ENCODE measurements around the gene NHSL2. TPM values are rescaled to one million over a fixed set of nuclear protein-coding genes. Genes with fewer than 3 reads are reported as not detected.

The NHSL2 gene
- total RNA-seq, 1 experiment from 2014 or later = 0.36 TPM

DNA sequence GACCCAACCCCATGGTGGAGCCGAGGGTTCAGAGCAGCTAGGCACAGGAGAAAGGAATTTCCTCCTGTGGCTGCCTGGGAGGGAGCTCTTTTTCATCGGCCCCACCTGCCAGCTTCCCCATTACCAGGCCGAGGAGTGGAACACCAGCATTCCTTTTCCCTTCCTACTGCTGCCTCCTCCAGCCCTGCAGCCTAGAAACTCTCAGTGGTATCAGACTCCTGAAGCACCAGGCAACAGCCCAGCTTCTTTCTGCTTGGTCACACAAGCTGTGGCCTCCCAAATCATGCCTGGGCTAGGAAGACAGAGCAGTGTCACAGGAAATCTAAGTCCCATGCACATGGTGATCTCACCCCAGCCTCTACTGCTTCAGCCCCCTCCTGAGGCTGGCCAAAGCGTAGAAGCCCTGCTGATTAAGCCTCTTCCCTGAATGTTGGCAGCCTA is 191.0 kb downstream of the NHSL2 start:
- intact Hi-C loops (cut with micrococcal nuclease; ENCODE audit: unreplicated experiment) = no loop called here
- no peaks in the 10 kb centered on the region for H3K4me1 ChIP-seq (ENCODE audit: control insufficient read depth, insufficient read depth, low read length)

DNA sequence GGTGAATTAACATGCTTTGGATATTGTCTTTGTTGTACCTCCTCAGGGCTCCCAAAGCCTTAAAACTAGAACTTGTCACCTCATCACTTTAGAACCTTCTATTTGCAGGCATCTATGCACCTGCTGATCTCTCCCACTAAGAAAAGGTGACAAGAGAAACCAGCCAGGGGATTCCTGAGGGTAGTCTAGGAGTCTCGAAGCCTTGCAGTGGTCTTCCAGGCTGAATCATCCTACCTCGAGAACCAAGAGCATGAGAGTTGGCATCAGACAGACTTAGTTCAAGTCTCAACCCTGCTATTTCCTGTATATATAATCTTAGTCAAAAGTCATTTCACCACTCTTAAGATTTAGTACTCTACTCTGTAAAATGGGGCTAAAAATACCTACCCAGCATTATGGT is 191.5 kb downstream of the NHSL2 start:
- TF ChIP-seq TCF7L2 (IDR thresholded peaks at IDR 0.05; ENCODE audit: low read depth, low read length) = no peak
- TF ChIP-seq POLR2AphosphoS5 (IDR thresholded peaks at IDR 0.05; ENCODE audit: low read depth, low read length) = no peak
- TF ChIP-seq SIN3A (IDR thresholded peaks at IDR 0.05; ENCODE audit: borderline replicate concordance, insufficient read depth, low read depth, low read length) = no peak
- TF ChIP-seq, protein P1, sequence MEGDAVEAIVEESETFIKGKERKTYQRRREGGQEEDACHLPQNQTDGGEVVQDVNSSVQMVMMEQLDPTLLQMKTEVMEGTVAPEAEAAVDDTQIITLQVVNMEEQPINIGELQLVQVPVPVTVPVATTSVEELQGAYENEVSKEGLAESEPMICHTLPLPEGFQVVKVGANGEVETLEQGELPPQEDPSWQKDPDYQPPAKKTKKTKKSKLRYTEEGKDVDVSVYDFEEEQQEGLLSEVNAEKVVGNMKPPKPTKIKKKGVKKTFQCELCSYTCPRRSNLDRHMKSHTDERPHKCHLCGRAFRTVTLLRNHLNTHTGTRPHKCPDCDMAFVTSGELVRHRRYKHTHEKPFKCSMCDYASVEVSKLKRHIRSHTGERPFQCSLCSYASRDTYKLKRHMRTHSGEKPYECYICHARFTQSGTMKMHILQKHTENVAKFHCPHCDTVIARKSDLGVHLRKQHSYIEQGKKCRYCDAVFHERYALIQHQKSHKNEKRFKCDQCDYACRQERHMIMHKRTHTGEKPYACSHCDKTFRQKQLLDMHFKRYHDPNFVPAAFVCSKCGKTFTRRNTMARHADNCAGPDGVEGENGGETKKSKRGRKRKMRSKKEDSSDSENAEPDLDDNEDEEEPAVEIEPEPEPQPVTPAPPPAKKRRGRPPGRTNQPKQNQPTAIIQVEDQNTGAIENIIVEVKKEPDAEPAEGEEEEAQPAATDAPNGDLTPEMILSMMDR (IDR thresholded peaks at IDR 0.05) = no peak
- TF ChIP-seq, protein P2, sequence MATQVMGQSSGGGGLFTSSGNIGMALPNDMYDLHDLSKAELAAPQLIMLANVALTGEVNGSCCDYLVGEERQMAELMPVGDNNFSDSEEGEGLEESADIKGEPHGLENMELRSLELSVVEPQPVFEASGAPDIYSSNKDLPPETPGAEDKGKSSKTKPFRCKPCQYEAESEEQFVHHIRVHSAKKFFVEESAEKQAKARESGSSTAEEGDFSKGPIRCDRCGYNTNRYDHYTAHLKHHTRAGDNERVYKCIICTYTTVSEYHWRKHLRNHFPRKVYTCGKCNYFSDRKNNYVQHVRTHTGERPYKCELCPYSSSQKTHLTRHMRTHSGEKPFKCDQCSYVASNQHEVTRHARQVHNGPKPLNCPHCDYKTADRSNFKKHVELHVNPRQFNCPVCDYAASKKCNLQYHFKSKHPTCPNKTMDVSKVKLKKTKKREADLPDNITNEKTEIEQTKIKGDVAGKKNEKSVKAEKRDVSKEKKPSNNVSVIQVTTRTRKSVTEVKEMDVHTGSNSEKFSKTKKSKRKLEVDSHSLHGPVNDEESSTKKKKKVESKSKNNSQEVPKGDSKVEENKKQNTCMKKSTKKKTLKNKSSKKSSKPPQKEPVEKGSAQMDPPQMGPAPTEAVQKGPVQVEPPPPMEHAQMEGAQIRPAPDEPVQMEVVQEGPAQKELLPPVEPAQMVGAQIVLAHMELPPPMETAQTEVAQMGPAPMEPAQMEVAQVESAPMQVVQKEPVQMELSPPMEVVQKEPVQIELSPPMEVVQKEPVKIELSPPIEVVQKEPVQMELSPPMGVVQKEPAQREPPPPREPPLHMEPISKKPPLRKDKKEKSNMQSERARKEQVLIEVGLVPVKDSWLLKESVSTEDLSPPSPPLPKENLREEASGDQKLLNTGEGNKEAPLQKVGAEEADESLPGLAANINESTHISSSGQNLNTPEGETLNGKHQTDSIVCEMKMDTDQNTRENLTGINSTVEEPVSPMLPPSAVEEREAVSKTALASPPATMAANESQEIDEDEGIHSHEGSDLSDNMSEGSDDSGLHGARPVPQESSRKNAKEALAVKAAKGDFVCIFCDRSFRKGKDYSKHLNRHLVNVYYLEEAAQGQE (IDR thresholded peaks at IDR 0.05; ENCODE audit: insufficient read depth in 1 of 2, low read depth in 2 of 2, low read length in 1 of 2) = no peak
- in situ Hi-C loops (cut with HindIII; ENCODE audit: low pct_unique_long_range_greater_than_20kb, low sequenced_read_pairs) = no loop called here
- H3K4me1 ChIP-seq (ENCODE audit: control insufficient read depth, insufficient read depth, low read length) = no peaks in the 10 kb centered on the region
- H3K4me3 ChIP-seq (ENCODE audit: low read depth in 2 of 2, low read length in 2 of 2) = no peak overlapping the region
- no peaks in the 10 kb centered on the region for H3K36me3 ChIP-seq (ENCODE audit: control insufficient read depth, insufficient read depth, low read length)
- ChIA-PET CTCF (no interaction called here), POLR2A (no interaction called here)
- H3K9me3 ChIP-seq (ENCODE audit: control insufficient read depth, insufficient read depth, low read depth, low read length) = no peaks in the 10 kb centered on the region
- no TSS peak for BruUV-seq (replicated peaks)
- H3K27ac ChIP-seq (ENCODE audit: low read length) = no peak overlapping the region
- H3K27me3 ChIP-seq (ENCODE audit: control insufficient read depth, insufficient read depth, low read length) = no peaks in the 10 kb centered on the region
- intact Hi-C loops (cut with micrococcal nuclease; ENCODE audit: unreplicated experiment) = no loop called here
- ATAC-seq (no peak), DNase-seq (ENCODE audit: low read depth, low spot score) (no peak)

More for the DNA sequence above, 191.0 kb downstream of the NHSL2 start:
- Histone ChIP-seq H3K9me3 (ENCODE audit: control insufficient read depth, insufficient read depth, low read depth, low read length) (no peaks in the 10 kb centered on the region), H3K4me3 (ENCODE audit: low read depth in 2 of 2, low read length in 2 of 2) (no peak overlapping the region), H3K27ac (ENCODE audit: low read length) (no peak overlapping the region), H3K36me3 (ENCODE audit: control insufficient read depth, insufficient read depth, low read length) (no peaks in the 10 kb centered on the region), H3K27me3 (ENCODE audit: control insufficient read depth, insufficient read depth, low read length) (no peaks in the 10 kb centered on the region)
- no peak for DNase-seq (ENCODE audit: low read depth, low spot score)
- in situ Hi-C loops (cut with HindIII; ENCODE audit: low pct_unique_long_range_greater_than_20kb, low sequenced_read_pairs) = no loop called here
- no peak for ATAC-seq
- BruUV-seq (replicated peaks) = no TSS peak
- TF ChIP-seq, protein P2 (IDR thresholded peaks at IDR 0.05; ENCODE audit: insufficient read depth in 1 of 2, low read depth in 2 of 2, low read length in 1 of 2) = no peak
- TF ChIP-seq TCF7L2 (IDR thresholded peaks at IDR 0.05; ENCODE audit: low read depth, low read length) (no peak), POLR2AphosphoS5 (IDR thresholded peaks at IDR 0.05; ENCODE audit: low read depth, low read length) (no peak), SIN3A (IDR thresholded peaks at IDR 0.05; ENCODE audit: borderline replicate concordance, insufficient read depth, low read depth, low read length) (no peak)
- TF ChIP-seq, protein P1 (IDR thresholded peaks at IDR 0.05) = no peak
- ChIA-PET CTCF (no interaction called here), POLR2A (no interaction called here)

All from Panc1 (cell line).